ENCODE results near the gene OR10H1.
A peak's percentile ranks its signal among the peaks of the same experiment; 100 is the strongest.
"Not testable (repeated sequence)": the region's sequence is repeated elsewhere in the genome, so short reads cannot be mapped to it uniquely, and the experiment has no call there.

The OR10H1 gene

DNA sequence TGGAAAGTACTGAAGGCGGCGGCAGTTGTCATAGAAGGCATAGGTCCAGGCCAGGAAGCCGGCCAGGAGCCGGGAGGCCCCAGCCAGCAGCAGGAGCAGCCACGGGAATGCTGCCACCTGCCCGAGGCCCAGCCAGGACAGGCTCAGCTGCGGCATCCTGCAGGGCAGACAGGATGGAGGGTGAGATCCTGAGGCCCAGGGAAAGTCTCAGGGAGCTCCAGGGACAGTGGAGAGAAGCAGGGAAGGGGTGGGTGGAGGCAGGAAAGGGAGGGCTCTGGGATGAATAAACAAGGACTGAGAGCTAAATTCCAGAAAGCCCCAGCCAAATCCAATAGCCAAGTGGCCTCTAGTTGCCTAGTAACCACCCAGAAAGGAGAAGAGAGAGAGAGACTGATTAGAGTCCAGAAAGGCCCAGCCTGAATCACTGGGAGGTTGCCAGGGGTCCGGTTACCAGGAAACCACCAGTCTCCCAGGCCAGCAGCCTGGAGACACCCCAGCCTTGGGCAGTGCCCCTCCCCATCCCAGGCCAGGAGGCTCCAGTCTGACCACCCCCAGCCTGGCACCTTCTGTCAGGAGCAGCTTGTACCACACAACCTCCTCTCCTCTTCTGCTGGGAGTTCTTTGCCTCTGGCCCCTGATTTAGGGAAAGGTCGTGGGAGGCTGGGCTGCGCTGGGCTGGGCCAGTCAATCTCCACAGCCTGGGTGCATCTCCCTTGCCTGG is 35.5 kb downstream of the OR10H1 start:
- Histone ChIP-seq H3K4me3 (peak overlapping the region; percentile 62), H3K27ac (peak overlapping the region; percentile 34 to 87)
- TF ChIP-seq, protein P1, sequence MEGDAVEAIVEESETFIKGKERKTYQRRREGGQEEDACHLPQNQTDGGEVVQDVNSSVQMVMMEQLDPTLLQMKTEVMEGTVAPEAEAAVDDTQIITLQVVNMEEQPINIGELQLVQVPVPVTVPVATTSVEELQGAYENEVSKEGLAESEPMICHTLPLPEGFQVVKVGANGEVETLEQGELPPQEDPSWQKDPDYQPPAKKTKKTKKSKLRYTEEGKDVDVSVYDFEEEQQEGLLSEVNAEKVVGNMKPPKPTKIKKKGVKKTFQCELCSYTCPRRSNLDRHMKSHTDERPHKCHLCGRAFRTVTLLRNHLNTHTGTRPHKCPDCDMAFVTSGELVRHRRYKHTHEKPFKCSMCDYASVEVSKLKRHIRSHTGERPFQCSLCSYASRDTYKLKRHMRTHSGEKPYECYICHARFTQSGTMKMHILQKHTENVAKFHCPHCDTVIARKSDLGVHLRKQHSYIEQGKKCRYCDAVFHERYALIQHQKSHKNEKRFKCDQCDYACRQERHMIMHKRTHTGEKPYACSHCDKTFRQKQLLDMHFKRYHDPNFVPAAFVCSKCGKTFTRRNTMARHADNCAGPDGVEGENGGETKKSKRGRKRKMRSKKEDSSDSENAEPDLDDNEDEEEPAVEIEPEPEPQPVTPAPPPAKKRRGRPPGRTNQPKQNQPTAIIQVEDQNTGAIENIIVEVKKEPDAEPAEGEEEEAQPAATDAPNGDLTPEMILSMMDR (IDR thresholded peaks at IDR 0.05): no peak
- peak; percentile 86 for DNase-seq (ENCODE audit: low spot score)

DNA sequence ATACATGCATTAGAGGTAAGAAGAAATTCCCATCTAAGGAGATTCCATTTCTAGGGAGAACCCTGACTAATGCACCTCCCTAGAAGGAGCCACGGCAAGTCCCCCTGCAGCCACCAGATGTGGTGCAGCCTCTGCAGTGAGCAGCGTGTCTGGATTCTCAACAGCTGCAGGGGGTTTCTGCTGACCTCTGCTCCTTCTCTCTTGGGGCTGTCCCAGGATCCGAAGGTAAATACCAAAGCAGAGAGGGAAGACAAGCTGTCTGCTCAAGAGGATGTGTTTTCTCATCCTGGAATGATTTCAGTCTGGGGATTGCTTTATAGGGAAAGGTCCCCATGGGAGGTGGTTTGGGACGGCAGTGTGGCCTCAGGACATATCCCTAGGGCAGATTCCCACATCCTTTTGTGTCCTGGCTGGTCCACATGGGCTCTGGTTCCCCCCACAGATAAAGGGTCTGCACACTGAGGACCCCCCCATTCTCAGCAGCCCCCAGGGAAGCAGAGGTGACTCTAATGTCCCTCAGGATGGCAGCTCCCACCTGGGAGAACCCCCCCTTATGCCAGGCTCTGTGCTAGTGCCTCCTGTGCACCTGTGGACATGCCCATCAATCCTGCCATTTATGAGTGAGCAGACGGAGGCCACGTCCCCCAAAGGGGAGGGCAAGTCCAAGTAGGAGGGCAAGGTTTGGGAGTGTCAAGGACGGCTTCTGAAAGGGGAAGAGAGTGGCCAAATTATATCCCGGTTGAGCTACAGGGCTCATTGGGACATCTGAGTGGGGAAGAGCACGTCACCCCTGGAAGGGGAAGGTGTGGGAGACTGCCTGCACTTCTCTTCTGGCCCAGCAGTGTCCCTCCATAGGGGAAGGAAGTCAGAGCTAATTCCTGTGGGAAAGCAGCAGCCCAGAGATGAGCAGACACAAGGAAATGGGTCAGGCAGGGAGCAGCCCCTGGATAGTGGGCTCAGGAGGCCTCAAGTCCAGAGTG is 38.2 kb downstream of the OR10H1 start:
- H3K27ac ChIP-seq: no peak overlapping the region

DNA sequence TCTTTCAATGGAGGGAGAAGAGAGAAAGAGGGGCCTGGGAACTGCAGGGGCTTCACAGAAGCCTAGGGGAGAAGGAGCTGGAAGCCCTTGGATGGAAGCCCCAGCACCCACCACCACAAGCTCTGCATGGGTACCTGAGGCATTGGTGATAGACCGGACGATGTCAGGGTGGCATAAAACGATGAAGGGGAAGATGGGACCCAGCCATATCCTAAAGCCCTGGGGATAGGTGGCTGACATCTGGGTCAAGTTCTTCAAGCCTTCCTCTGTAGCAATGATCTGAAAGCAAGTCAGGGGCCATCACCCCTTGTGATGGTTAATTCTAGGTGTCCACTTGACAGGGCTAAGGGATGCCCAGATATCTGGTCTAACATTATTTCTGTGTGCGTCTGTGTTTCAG is 39.2 kb downstream of the OR10H1 start:
- Histone ChIP-seq H3K4me3 (no peak overlapping the region), H3K27ac (no peak overlapping the region)
- TF ChIP-seq, protein P1 (IDR thresholded peaks at IDR 0.05): no peak
- no peak for DNase-seq (ENCODE audit: low spot score)

More for the DNA sequence above, 38.2 kb downstream of the OR10H1 start:
- H3K4me3 ChIP-seq: no peak overlapping the region
- TF ChIP-seq, protein P1 (IDR thresholded peaks at IDR 0.05): no peak
- DNase-seq (ENCODE audit: low spot score): no peak

DNA sequence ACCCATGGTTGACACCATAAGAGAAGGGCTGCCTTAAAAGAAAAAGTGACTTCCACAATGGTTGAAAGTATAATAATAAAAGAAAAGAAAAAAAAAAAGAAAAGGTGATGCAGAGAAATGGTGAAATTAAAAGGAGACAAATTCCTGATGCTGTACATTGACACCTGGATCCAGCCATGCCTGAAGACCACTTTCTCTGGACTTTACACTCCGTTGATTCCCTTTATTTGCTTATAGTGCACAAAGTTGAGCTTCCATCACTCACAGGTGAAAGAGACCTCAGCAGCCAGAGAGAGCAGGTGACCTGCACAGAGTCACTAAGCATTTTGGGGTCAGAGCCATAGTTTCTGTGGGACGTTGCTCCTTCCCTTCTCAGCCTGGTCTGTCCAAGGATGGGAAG is 40.2 kb downstream of the OR10H1 start:
- no peak for DNase-seq (ENCODE audit: low spot score)
- Histone ChIP-seq H3K4me3 (no peak overlapping the region), H3K27ac (no peak overlapping the region)
- TF ChIP-seq, protein P1 (IDR thresholded peaks at IDR 0.05): no peak

DNA sequence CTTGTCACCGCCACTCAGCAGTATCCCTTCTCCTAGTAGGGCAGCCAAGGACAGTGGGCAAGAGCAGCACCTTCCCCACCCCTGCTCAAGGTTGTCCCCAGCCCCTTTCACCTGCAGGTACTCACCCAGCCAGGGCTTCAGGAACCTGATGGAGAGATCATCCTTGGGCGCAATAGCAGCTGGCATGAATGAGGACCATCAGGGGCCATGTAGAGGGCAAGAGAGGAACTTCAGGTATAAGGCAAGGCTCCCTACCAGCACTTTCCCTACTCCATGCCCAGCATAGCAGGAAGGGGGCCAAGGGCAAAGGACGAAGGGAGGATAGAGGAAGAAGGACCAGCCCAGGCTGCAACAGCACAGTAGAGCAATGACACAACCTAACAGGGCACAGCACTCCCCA is 41.3 kb downstream of the OR10H1 start:
- H3K27ac ChIP-seq; DNase-seq (ENCODE audit: low spot score): not testable (repeated sequence)

DNA sequence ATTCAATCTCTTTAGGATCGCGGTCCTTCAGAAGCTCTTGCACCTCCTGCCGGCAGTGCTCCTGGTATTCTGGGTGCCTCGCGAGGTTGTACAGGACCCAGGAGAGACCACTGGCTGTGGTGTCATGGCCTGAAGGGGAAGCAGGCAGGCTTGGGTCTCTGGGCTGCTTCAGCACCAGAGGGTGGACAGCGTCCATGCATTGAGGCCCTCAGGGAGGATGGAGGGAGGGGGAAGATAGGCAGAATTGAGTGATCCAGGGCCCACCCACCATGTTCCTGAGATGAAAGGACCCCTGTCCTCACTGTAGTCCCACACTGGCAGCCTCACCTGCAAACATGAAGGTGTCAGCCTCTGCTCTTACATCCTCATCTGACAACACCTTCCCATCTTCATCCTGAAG is 45.9 kb downstream of the OR10H1 start:
- H3K4me3 ChIP-seq: no peak overlapping the region
- H3K27ac ChIP-seq: no peak overlapping the region
- TF ChIP-seq, protein P1 (IDR thresholded peaks at IDR 0.05): no peak
- no peak for DNase-seq (ENCODE audit: low spot score)

More for the DNA sequence above, 41.3 kb downstream of the OR10H1 start:
- H3K4me3 ChIP-seq: not testable (repeated sequence)

DNA sequence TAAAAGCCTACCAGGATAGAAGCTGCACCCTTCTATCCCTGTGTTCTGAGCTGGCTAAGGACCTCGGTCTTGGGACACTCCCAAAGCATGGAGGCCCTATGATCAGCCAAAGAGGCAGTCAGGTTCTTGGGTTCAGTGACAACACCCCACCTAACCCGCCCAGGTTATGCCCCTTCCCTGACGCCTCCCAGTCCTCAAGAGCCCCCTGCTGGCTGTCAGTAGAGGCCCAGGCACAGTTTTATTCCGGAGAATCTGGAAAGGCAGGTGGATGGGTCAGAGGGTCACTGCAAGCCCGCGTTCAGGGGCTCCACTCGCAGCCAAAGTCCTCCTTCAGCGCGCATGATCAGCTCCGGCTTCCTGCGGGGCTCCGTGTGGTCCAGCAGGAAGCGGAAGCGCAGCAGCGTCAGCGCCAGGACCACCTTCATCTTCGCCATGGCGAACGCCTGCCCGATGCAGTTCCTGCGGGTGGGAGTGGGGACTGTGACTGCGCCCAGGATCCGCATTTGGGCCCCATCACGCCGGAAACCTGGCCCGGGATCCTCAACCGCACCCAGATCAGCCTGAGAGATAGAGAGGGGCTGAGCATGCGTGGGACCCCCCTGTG is 55.4 kb downstream of the OR10H1 start:
- no peak overlapping the region for H3K4me3 ChIP-seq
- DNase-seq (ENCODE audit: low spot score): no peak

More for the DNA sequence above, 55.4 kb downstream of the OR10H1 start:
- TF ChIP-seq, protein P1 (IDR thresholded peaks at IDR 0.05): no peak
- no peak overlapping the region for H3K27ac ChIP-seq

All from coronary artery (tissue), 2 donors.